ENCODE results near the gene PERM1. TPM values are rescaled to one million over a fixed set of nuclear protein-coding genes. Genes with fewer than 3 reads are reported as not detected.
"Not testable (repeated sequence)": the region's sequence is repeated elsewhere in the genome, so short reads cannot be mapped to it uniquely, and the experiment has no call there.

The PERM1 gene
- total RNA-seq, 2 experiments from 2014 or later: not detected

GRCh38 chr1:1021920-1022259 is 40.0 kb upstream of the PERM1 start:
- H3K9me3 Mint-ChIP-seq (ENCODE audit: low read depth): no peaks in the 10 kb centered on the region
- intact Hi-C loops (cut with DNase I, micrococcal nuclease): loop anchor here in 1 of 2 experiments (2.0 to 10.0 kb wide), 2 partner anchors 15 to 57 kb away; partner anchors contain the start of genes KLHL17 and PLEKHN1
- no peak overlapping the region for H3K4me3 Mint-ChIP-seq
- H3K27ac Mint-ChIP-seq: no peak overlapping the region
- CTCF ChIA-PET: interaction anchor here (1.1 kb wide), 1 partner anchor 25 kb away, joined by 4 read pairs; no protein-coding TSS in a partner anchor
- H3K4me1 Mint-ChIP-seq: peaks cover 13% of the 10 kb centered on the region
- DNase-seq (no peak), ATAC-seq (no peak)
- peaks cover 9% of the 10 kb centered on the region for H3K27me3 Mint-ChIP-seq
- H3K36me3 Mint-ChIP-seq (ENCODE audit: low read depth): no peaks in the 10 kb centered on the region
- POLR2A ChIA-PET: no interaction called here

- peaks cover 13% of the 10 kb centered on the region for H3K4me1 Mint-ChIP-seq
- intact Hi-C loops (cut with DNase I, micrococcal nuclease): loop anchor here in 1 of 2 experiments (10.0 kb wide), 1 partner anchor 56 kb away; the partner anchor contains the start of genes KLHL17 and PLEKHN1
- peaks cover 9% of the 10 kb centered on the region for H3K27me3 Mint-ChIP-seq
- ChIA-PET POLR2A (no interaction called here), CTCF (interaction anchor here (1.1 kb wide), 1 partner anchor 24 kb away, joined by 4 read pairs; no protein-coding TSS in a partner anchor)
- no peak for DNase-seq
- no peaks in the 10 kb centered on the region for H3K9me3 Mint-ChIP-seq (ENCODE audit: low read depth)
- no peak for ATAC-seq
- H3K4me3 Mint-ChIP-seq: peak overlapping the region; percentile 43
- H3K36me3 Mint-ChIP-seq (ENCODE audit: low read depth): no peaks in the 10 kb centered on the region
- H3K27ac Mint-ChIP-seq: no peak overlapping the region
Measured at GRCh38 chr1:1021010-1021919, 39.4 kb upstream of the PERM1 start.

- POLR2A ChIA-PET: no interaction called here
- peak; percentile 62 for DNase-seq
- Mint-ChIP-seq H3K27me3 (peaks cover 9% of the 10 kb centered on the region), H3K27ac (no peak overlapping the region), H3K9me3 (ENCODE audit: low read depth) (no peaks in the 10 kb centered on the region), H3K36me3 (ENCODE audit: low read depth) (no peaks in the 10 kb centered on the region), H3K4me1 (peaks cover 13% of the 10 kb centered on the region), H3K4me3 (peak overlapping the region; percentile 43)
- CTCF ChIA-PET: no interaction called here
- intact Hi-C loops (cut with DNase I, micrococcal nuclease): loop anchor here in 1 of 2 experiments (10.0 kb wide), 1 partner anchor 56 kb away; the partner anchor contains the start of genes KLHL17 and PLEKHN1
- no peak for ATAC-seq
Measured at GRCh38 chr1:1020415-1021009, 38.6 kb upstream of the PERM1 start.

GRCh38 chr1:1020000-1020404 is 38.1 kb upstream of the PERM1 start, which contains the start of gene AGRN:
Gene AGRN (plus strand): TSS chr1:1020120. CDS start chr1:1020173, 53 bp downstream.
- peak; percentile 27 for ATAC-seq
- Mint-ChIP-seq H3K27ac (no peak within 1 kb of the TSS), H3K36me3 (ENCODE audit: low read depth) (no peaks in the 10 kb centered on the region), H3K4me1 (peaks cover 13% of the 10 kb centered on the region), H3K9me3 (ENCODE audit: low read depth) (no peaks in the 10 kb centered on the region), H3K27me3 (peaks cover 9% of the 10 kb centered on the region), H3K4me3 (peak within 1 kb of the TSS; percentile 59)
- no peak for DNase-seq
- CTCF ChIA-PET: interaction anchor here (1.1 to 1.3 kb wide), 2 partner anchors 13 to 27 kb away, joined by 3 to 5 read pairs; no protein-coding TSS in a partner anchor
- intact Hi-C loops (cut with DNase I, micrococcal nuclease): loop anchor here (1.0 to 10.0 kb wide), 12 partner anchors 13 to 288 kb away; partner anchors contain the start of genes B3GALT6 (in 1 of the 2), C1orf159 (in 1 of the 2), HES4 (in 1 of the 2) and KLHL17 (in 1 of the 2)
- POLR2A ChIA-PET: no interaction called here

- Mint-ChIP-seq H3K27me3 (peaks cover 9% of the 10 kb centered on the region), H3K4me3 (peak overlapping the region; percentile 59), H3K4me1 (peaks cover 15% of the 10 kb centered on the region), H3K27ac (no peak overlapping the region), H3K9me3 (ENCODE audit: low read depth) (no peaks in the 10 kb centered on the region), H3K36me3 (ENCODE audit: low read depth) (no peaks in the 10 kb centered on the region)
- intact Hi-C loops (cut with DNase I, micrococcal nuclease): loop anchor here (1.0 to 5.0 kb wide), 11 partner anchors 14 to 289 kb away; partner anchors contain the start of genes B3GALT6 (in 1 of the 2), C1orf159 (in 1 of the 2), HES4 (in 1 of the 2) and PERM1 (in 1 of the 2)
- CTCF ChIA-PET: interaction anchor here (0.6 to 2.1 kb wide), 6 partner anchors 13 to 316 kb away, joined by 3 to 20 read pairs (median 4); no protein-coding TSS in a partner anchor
- ATAC-seq: peak; percentile 75
- POLR2A ChIA-PET: no interaction called here
- DNase-seq: peak; percentile 90
Measured at GRCh38 chr1:1019122-1019999, 37.5 kb upstream of the PERM1 start.

GRCh38 chr1:1018321-1018685 is 36.4 kb upstream of the PERM1 start:
- DNase-seq; H3K27me3 Mint-ChIP-seq; H3K4me3 Mint-ChIP-seq; H3K36me3 Mint-ChIP-seq (ENCODE audit: low read depth); ATAC-seq; H3K9me3 Mint-ChIP-seq (ENCODE audit: low read depth); POLR2A ChIA-PET; H3K27ac Mint-ChIP-seq: not testable (repeated sequence)
- CTCF ChIA-PET: interaction anchor here (0.6 to 2.1 kb wide), 5 partner anchors 16 to 317 kb away, joined by 3 to 20 read pairs (median 5); no protein-coding TSS in a partner anchor
- peaks cover 26% of the 10 kb centered on the region for H3K4me1 Mint-ChIP-seq
- intact Hi-C loops (cut with DNase I, micrococcal nuclease): loop anchor here in 1 of 2 experiments (2.0 to 5.0 kb wide), 2 partner anchors 36 to 182 kb away; partner anchors contain the start of gene PERM1

- POLR2A ChIA-PET: interaction anchor here (0.8 kb wide), 1 partner anchor 16 kb away, joined by 3 read pairs; no protein-coding TSS in a partner anchor
Measured at GRCh38 chr1:1017397-1018320, 35.8 kb upstream of the PERM1 start.

GRCh38 chr1:1014799-1015681 is 33.1 kb upstream of the PERM1 start:
- Mint-ChIP-seq H3K27me3 (no peaks in the 10 kb centered on the region), H3K4me3 (peak overlapping the region; percentile 74), H3K4me1 (peaks cover 28% of the 10 kb centered on the region), H3K9me3 (ENCODE audit: low read depth) (no peaks in the 10 kb centered on the region), H3K36me3 (ENCODE audit: low read depth) (no peaks in the 10 kb centered on the region), H3K27ac (peak overlapping the region; percentile 80)
- DNase-seq: no peak
- intact Hi-C loops (cut with DNase I, micrococcal nuclease): loop anchor here in 1 of 2 experiments (5.0 kb wide), 1 partner anchor 33 kb away; the partner anchor contains the start of gene PERM1
- no peak for ATAC-seq
- CTCF ChIA-PET: interaction anchor here (0.8 to 2.2 kb wide), 6 partner anchors 13 to 49 kb away, joined by 3 to 14 read pairs (median 4); no protein-coding TSS in a partner anchor
- POLR2A ChIA-PET: no interaction called here

More at GRCh38 chr1:1017397-1018320, 35.8 kb upstream of the PERM1 start:
- intact Hi-C loops (cut with DNase I, micrococcal nuclease): loop anchor here in 1 of 2 experiments (2.0 to 5.0 kb wide), 2 partner anchors 35 to 183 kb away; partner anchors contain the start of gene PERM1
- H3K36me3 Mint-ChIP-seq (ENCODE audit: low read depth); H3K27me3 Mint-ChIP-seq; H3K4me3 Mint-ChIP-seq; H3K27ac Mint-ChIP-seq; DNase-seq; ATAC-seq; H3K9me3 Mint-ChIP-seq (ENCODE audit: low read depth): not testable (repeated sequence)
- H3K4me1 Mint-ChIP-seq: peaks cover 32% of the 10 kb centered on the region
- CTCF ChIA-PET: interaction anchor here (1.5 to 2.1 kb wide), 2 partner anchors 15 to 77 kb away, joined by 5 to 20 read pairs; no protein-coding TSS in a partner anchor
